Parathyroid adenoma (tissue), 2 donors: ENCODE measurements around the gene VNN1.

Experiments used
- H2AFZ ChIP-seq: fragments of 300-600 bp; sonication (generic); one replicate; pipeline ENCODE4 v1.7.0; 2017; ENCODE audit warnings: antibody characterized with exemption, mild to moderate bottlenecking
- H3K27ac ChIP-seq: fragments of 300-600 bp; sonication (generic); one replicate; pipeline ENCODE4 v1.7.0; 2017
- H3K27me3 ChIP-seq: fragments of 300-600 bp; sonication (generic); one replicate; pipeline ENCODE4 v1.7.0; 2017; ENCODE audit warnings: low read length; ENCODE audit not compliant: control insufficient read depth, insufficient read depth
- H3K36me3 ChIP-seq: fragments of 300-600 bp; sonication (generic); one replicate; pipeline ENCODE4 v1.7.0; 2017; ENCODE audit warnings: low read length; ENCODE audit not compliant: control insufficient read depth, insufficient read depth
- H3K4me1 ChIP-seq: fragments of 300-600 bp; sonication (generic); one replicate; pipeline ENCODE4 v1.7.0; 2017; ENCODE audit warnings: control low read depth
- H3K4me2 ChIP-seq: fragments of 300-600 bp; sonication (generic); one replicate; pipeline ENCODE4 v1.7.0; 2017; ENCODE audit warnings: low read length
- H3K4me3 ChIP-seq: fragments of 300-600 bp; sonication (generic); one replicate; pipeline ENCODE4 v1.7.0; 2017; ENCODE audit warnings: low read depth, low read length
- H3K79me2 ChIP-seq: fragments of 300-600 bp; sonication (generic); one replicate; pipeline ENCODE4 v1.7.0; 2017; ENCODE audit warnings: control low read depth
- H3K9ac ChIP-seq: fragments of 300-600 bp; sonication (generic); one replicate; pipeline ENCODE4 v1.7.0; 2017; ENCODE audit warnings: mild to moderate bottlenecking
- H3K9me3 ChIP-seq: fragments of 300-600 bp; sonication (generic); one replicate; pipeline ENCODE4 v1.7.0; 2017; ENCODE audit warnings: low read length; ENCODE audit not compliant: control insufficient read depth
- CTCF ChIP-seq: fragments of 300-600 bp; sonication (generic); IDR thresholded peaks from one replicate; pipeline ENCODE4 v1.7.0; 2017; ENCODE audit warnings: antibody characterized with exemption, mild to moderate bottlenecking
- donor health status: primary hyperparathyroidism.

VNN1 gene

GRCh38 chr6:132726608-132726975, 12.7 kb upstream of the VNN1 start:
- no peak overlapping the region for H3K9ac ChIP-seq
- no peak overlapping the region for H3K27ac ChIP-seq
- no peaks in the 10 kb centered on the region for H3K4me1 ChIP-seq
- no peaks in the 10 kb centered on the region for H3K79me2 ChIP-seq
- TF ChIP-seq CTCF = no peak
- no peaks in the 10 kb centered on the region for H3K36me3 ChIP-seq
- no peak overlapping the region for H3K4me2 ChIP-seq
- no peak overlapping the region for H3K4me3 ChIP-seq
- H2AFZ ChIP-seq = no peak overlapping the region
- H3K27me3 ChIP-seq = no peaks in the 10 kb centered on the region
- no peaks in the 10 kb centered on the region for H3K9me3 ChIP-seq

- H3K36me3 ChIP-seq = no peaks in the 10 kb centered on the region
- no peak overlapping the region for H3K4me3 ChIP-seq
- H3K9ac ChIP-seq = no peak overlapping the region
- H3K27ac ChIP-seq = no peak overlapping the region
- H3K27me3 ChIP-seq = no peaks in the 10 kb centered on the region
- no peak overlapping the region for H2AFZ ChIP-seq
- TF ChIP-seq CTCF = no peak
- no peaks in the 10 kb centered on the region for H3K9me3 ChIP-seq
- no peak overlapping the region for H3K4me2 ChIP-seq
- H3K79me2 ChIP-seq = no peaks in the 10 kb centered on the region
- no peaks in the 10 kb centered on the region for H3K4me1 ChIP-seq
Observed at GRCh38 chr6:132725947-132726607, 12.2 kb upstream of the VNN1 start.

GRCh38 chr6:132725471-132725870, 11.6 kb upstream of the VNN1 start:
- Histone ChIP-seq H3K27me3 (no peaks in the 10 kb centered on the region), H3K4me3 (no peak overlapping the region), H3K4me2 (no peak overlapping the region), H3K9me3 (no peaks in the 10 kb centered on the region), H3K79me2 (no peaks in the 10 kb centered on the region), H2AFZ (no peak overlapping the region), H3K4me1 (no peaks in the 10 kb centered on the region), H3K9ac (no peak overlapping the region), H3K27ac (no peak overlapping the region), H3K36me3 (no peaks in the 10 kb centered on the region)
- TF ChIP-seq CTCF = no peak

- H2AFZ ChIP-seq = no peak overlapping the region
- H3K4me2 ChIP-seq = no peak overlapping the region
- no peaks in the 10 kb centered on the region for H3K36me3 ChIP-seq
- H3K9ac ChIP-seq = no peak overlapping the region
- H3K4me3 ChIP-seq = no peak overlapping the region
- no peaks in the 10 kb centered on the region for H3K9me3 ChIP-seq
- H3K4me1 ChIP-seq = no peaks in the 10 kb centered on the region
- H3K79me2 ChIP-seq = no peaks in the 10 kb centered on the region
- no peaks in the 10 kb centered on the region for H3K27me3 ChIP-seq
- no peak overlapping the region for H3K27ac ChIP-seq
- no peak for TF ChIP-seq CTCF
Observed at GRCh38 chr6:132719736-132720448, 6.0 kb upstream of the VNN1 start.
